Globus pallidus (tissue), 1 donor: ENCODE measurements around the gene KRTAP9-6.
A peak's percentile ranks its signal among the peaks of the same experiment; 100 is the strongest.
"Not testable (repeated sequence)": the region's sequence is repeated elsewhere in the genome, so short reads cannot be mapped to it uniquely, and the experiment has no call there.

Experiments used
- DNase-seq: peaks from one replicate; pipeline ENCODE4 v3.0.0-alpha.2; 2015; ENCODE audit warnings: low spot score

The KRTAP9-6 gene

DNA sequence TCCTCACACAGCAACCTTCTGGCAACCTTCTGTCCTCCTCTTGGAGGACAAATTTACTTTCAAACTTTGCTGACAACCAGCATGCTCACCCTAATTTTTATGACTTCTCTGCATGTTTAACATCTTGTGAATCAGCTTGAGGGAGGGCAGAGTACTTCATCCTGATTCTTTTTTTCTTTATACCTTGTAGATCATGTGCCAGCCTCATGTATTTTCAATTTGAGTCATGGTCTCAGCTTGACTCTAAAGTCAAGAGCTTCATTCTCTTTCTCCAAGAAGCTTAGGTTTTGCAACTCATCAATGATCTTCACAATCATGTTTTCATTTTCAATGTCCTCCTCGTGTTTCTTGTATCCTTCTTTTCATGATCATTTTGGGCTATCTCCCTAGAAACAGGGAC, 6.7 kb downstream of the KRTAP9-6 start:
- no peak for DNase-seq

GRCh38 chr17:41275648-41276190, 10.5 kb downstream of the KRTAP9-6 start, which contains the start of gene KRTAP9-7:
Gene KRTAP9-7, plus strand, starts transcription at chr17:41275698. Its CDS starts 0 bp downstream, at chr17:41275698.
- DNase-seq, result not testable (repeated sequence)

- no peak for DNase-seq
These were observed 13.2 kb downstream of the KRTAP9-6 start for GRCh38 chr17:41278176-41278955.

- no peak for DNase-seq
These were observed 18.9 kb downstream of the KRTAP9-6 start for GRCh38 chr17:41284043-41284442.

GRCh38 chr17:41284546-41284945, 19.4 kb downstream of the KRTAP9-6 start:
- DNase-seq, result no peak

DNA sequence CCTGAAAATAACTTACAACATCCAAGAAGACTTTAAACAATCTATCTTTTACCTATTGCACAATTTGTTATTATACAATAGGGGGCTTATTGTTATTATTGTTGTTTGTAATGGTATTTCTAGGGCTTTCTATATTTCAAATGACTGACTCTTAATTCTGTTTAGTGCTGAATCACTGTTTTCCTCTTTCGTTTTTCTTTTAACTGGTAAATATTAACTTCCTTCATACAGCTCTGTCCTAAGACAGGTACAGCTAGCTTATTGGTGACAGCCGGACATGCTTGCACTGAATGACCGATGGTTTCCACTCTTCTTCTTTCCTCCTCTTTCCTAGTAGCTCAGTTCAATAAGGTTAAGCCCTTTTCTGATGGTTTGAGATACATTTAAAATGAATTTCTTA, 21.9 kb downstream of the KRTAP9-6 start:
- DNase-seq, result no peak

GRCh38 chr17:41294016-41294415, 28.8 kb downstream of the KRTAP9-6 start:
- DNase-seq, result no peak

GRCh38 chr17:41296846-41297245, 31.7 kb downstream of the KRTAP9-6 start:
- no peak for DNase-seq

DNA sequence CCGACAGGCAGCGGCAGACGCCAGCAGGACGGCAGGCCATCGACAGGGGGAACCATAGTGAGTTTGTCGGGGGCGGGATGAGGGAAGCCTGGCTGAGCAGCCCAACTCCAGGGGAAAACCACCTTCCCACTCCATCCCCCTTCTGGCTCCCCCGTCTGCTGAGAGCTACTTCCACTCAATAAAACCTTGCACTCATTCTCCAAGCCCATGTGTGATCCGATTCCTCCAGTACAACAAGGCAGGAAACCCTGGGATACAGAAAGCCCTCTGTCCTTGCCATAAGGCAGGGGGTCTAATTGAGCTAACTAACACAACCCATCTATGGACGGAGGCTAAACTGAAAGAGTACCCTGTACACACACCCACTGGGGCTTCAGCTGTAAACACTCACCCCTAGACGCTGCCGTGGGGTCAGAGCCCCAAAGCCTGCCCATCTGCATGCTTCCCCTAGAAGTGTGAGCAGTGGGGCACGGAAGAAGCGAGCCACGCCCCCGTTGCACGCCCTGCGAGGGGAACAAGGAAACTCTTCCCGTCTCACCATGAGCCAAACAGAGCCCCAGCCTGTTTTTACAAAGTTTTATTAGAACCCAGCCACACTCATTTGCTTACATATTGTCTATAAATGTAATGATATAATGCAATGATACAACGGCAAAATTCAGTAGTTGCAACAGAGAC, 33.4 kb downstream of the KRTAP9-6 start:
- DNase-seq, result no peak

DNA sequence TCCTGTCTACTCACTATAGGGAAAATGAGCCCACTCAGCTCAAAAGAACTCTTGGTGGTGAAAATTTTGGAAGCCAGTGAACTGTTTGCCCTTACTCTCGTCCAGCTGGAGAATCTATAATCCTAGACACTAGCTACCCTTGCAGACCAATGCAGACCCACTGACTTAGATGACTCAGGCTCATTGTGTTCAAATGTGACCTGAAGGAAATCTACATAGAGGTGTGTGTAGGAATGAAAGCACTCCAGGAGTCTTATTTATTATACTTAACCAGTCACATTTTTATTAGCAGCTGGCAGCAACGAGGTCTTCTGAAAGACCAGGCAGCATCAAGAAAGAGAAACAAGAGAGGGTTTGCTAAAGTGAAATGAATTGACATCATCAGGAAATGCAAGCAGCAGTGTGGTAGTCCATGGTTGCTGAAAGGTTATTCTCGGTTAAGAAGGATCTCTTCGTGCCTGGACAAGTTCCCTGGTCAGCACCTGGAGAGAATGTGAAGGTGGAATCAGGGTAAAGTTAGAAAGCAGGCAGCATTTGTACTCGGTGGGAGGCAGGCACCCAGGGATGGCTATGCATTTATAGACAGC, 36.1 kb downstream of the KRTAP9-6 start:
- DNase-seq, result no peak

GRCh38 chr17:41301916-41302901, 37.0 kb downstream of the KRTAP9-6 start, which contains the start of gene KRTAP29-1:
Gene KRTAP29-1, minus strand, starts transcription at chr17:41302851. Its CDS starts 0 bp downstream, at chr17:41302851.
- no peak for DNase-seq

GRCh38 chr17:41302981-41303380, 37.8 kb downstream of the KRTAP9-6 start:
- no peak for DNase-seq

- no peak for DNase-seq
These were observed 38.9 kb downstream of the KRTAP9-6 start for GRCh38 chr17:41304091-41304490.

- DNase-seq, result no peak
These were observed 42.5 kb downstream of the KRTAP9-6 start for GRCh38 chr17:41307647-41308046.

GRCh38 chr17:41308251-41308917, 43.2 kb downstream of the KRTAP9-6 start:
- peak; percentile 11 for DNase-seq

DNA sequence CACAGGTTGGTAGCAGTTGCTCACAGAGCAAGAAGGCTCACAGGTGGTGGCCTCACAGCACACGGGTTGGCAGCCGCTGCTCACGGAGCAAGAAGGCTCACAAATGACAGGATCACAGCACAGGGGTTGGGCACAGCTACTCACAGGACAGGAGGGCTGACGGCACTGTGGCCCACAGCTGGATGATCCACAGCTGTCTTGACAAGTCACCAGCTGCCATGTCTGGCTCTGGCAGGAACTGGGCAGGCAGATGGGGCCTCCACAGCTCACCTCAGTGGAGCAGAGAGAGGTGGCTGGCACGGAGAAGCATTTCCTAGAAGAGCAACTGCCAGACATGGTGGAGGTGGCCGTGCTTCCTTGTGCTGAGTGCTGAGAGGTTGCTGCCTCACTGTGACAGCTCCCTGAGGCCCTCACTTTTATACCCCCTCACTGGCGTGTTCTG, 43.8 kb downstream of the KRTAP9-6 start, which contains the start of gene KRTAP16-1:
KRTAP16-1 (minus strand) TSS at position 392 of the 442 bp plus-strand sequence; CDS start at position 336, 56 bp downstream.
- no peak for DNase-seq

- DNase-seq, result no peak
These were observed 45.9 kb downstream of the KRTAP9-6 start for GRCh38 chr17:41311111-41311510.

- no peak for DNase-seq
These were observed 50.1 kb downstream of the KRTAP9-6 start, which contains the start of gene KRTAP17-1 for GRCh38 chr17:41315204-41315794. Gene KRTAP17-1, minus strand, starts transcription at chr17:41315710. Its CDS starts 60 bp downstream, at chr17:41315650.
